ENCODE data around the gene RANBP3L. TPM values are rescaled to one million over a fixed set of nuclear protein-coding genes. Genes with fewer than 3 reads are reported as not detected.

Gene RANBP3L
- total RNA-seq, 1 experiment from 2014 or later = not detected

- no peak overlapping the region for H2BK120ac ChIP-seq (ENCODE audit: low read depth, low read length, poor library complexity, severe bottlenecking)
- H4K8ac ChIP-seq (replicated peaks; ENCODE audit: insufficient read length, low read depth, low read length) = no peak overlapping the region
- no peaks in the 10 kb centered on the region for H3K23me2 ChIP-seq (ENCODE audit: insufficient read length, low read depth, low read length, poor library complexity, severe bottlenecking)
- no peak overlapping the region for H4K91ac ChIP-seq (ENCODE audit: insufficient read length, low read depth, low read length)
- no peaks in the 10 kb centered on the region for H3K79me1 ChIP-seq (ENCODE audit: insufficient read depth, low read depth, low read length, poor library complexity, severe bottlenecking)
- no peak overlapping the region for H3K4ac ChIP-seq (ENCODE audit: low read depth, low read length)
- no peak for DNase-seq
- no peak overlapping the region; a peak in 1 of 7 replicates for H3K27ac Mint-ChIP-seq
- H4K5ac ChIP-seq (ENCODE audit: insufficient read length, low read depth, low read length) = no peak overlapping the region
- H3K9ac ChIP-seq (ENCODE audit: extremely low read depth, insufficient read length, low read length) = no peak overlapping the region
- H3K36me3 Mint-ChIP-seq (ENCODE audit: insufficient read depth in 1 of 3, low read depth in 3 of 3) = no peaks in the 10 kb centered on the region
- H3K14ac ChIP-seq (ENCODE audit: insufficient read depth, low read length) = no peak overlapping the region
- H2BK12ac ChIP-seq (ENCODE audit: insufficient read length, low read depth, low read length) = no peak overlapping the region
- H2BK20ac ChIP-seq (ENCODE audit: low read depth, low read length, poor library complexity, severe bottlenecking) = no peak overlapping the region
- H3K27ac ChIP-seq (ENCODE audit: insufficient read length, low read depth, low read length) = no peak overlapping the region
- H3K56ac ChIP-seq (ENCODE audit: insufficient read length, low read depth, low read length) = no peak overlapping the region
- WGBS (ENCODE audit: extremely low coverage, insufficient read length, low lambda C conversion rate) = no CpG with 5 or more reads among the region's 4 CpGs
- no peak overlapping the region for H2AFZ ChIP-seq (ENCODE audit: low read length)
- H3K27me3 ChIP-seq (ENCODE audit: insufficient read depth, low read length) = no peaks in the 10 kb centered on the region
- H3K9me3 ChIP-seq (ENCODE audit: control insufficient read depth, low read depth, low read length) = no peaks in the 10 kb centered on the region
- H4K20me1 ChIP-seq (ENCODE audit: control insufficient read depth, insufficient read depth, insufficient read length) = no peaks in the 10 kb centered on the region
- no peaks in the 10 kb centered on the region for H3K79me2 ChIP-seq (ENCODE audit: insufficient read depth, low read length)
- no peaks in the 10 kb centered on the region; the same call in 1 of the 2 replicates for H3K27me3 Mint-ChIP-seq (ENCODE audit: low read depth)
- H2AK5ac ChIP-seq (ENCODE audit: insufficient read length, low read length) = no peak overlapping the region
- no peak overlapping the region for H3K23ac ChIP-seq (ENCODE audit: insufficient read length, low read depth, low read length)
- H3K4me2 ChIP-seq (ENCODE audit: insufficient read depth, insufficient read length, low read length) = no peak overlapping the region
- no peaks in the 10 kb centered on the region for H3K4me1 ChIP-seq (ENCODE audit: insufficient read depth, low read length)
- no peak overlapping the region for H3T11ph ChIP-seq (ENCODE audit: low read length)
- no peak overlapping the region for H3K18ac ChIP-seq (ENCODE audit: insufficient read length, low read depth, low read length)
- TF ChIP-seq CTCF (conservative IDR thresholded peaks at IDR 0.05) = no peak
- H3K4me1 Mint-ChIP-seq = peaks cover 6 to 12% of the 10 kb centered on the region in 2 experiments; a peak in 3 of 4 replicates
- H3K4me3 Mint-ChIP-seq = no peak overlapping the region
- H2BK5ac ChIP-seq (ENCODE audit: insufficient read length, low read length) = no peak overlapping the region
- no peak overlapping the region for H2BK15ac ChIP-seq (ENCODE audit: low read depth, low read length)
- H3K9me3 Mint-ChIP-seq = peaks cover 0 to 2% of the 10 kb centered on the region in 2 experiments; a peak in 2 of 5 replicates
Observed at GRCh38 chr5:36300927-36301540, 668 bp downstream of the RANBP3L start.
